RWPE2 (cell line): ENCODE results near the gene CCDC92B.

ENCODE experiments used
- ATAC-seq: fragments of 200-7000 bp; cut with Tn5 transposase; 3 replicates; pipeline ENCODE4 v1.9.1; 2021; ENCODE audit warnings: low read depth
- DNase-seq: peaks from one replicate; pipeline ENCODE4 v3.0.0-alpha.2; 2020; ENCODE audit warnings: low spot score
- H3K27ac ChIP-seq: fragments of 450-650 bp; 2 replicates; pipeline ENCODE4 v1.5.1; 2017; ENCODE audit warnings: mild to moderate bottlenecking; ENCODE audit not compliant: poor library complexity, severe bottlenecking
- H3K27me3 ChIP-seq: fragments of 250-450 bp; sonication (Bioruptor Pico); 2 replicates; pipeline ENCODE4 v1.5.1; 2021; ENCODE audit warnings: mild to moderate bottlenecking, moderate library complexity; ENCODE audit not compliant: insufficient read depth, poor library complexity, severe bottlenecking
- H3K36me3 ChIP-seq: fragments of 250-450 bp; sonication (Bioruptor Pico); 2 replicates; pipeline ENCODE4 v1.5.1; 2020; ENCODE audit warnings: low read depth, mild to moderate bottlenecking, moderate library complexity
- H3K4me1 ChIP-seq: fragments of 250-450 bp; sonication (Bioruptor Pico); 2 replicates; pipeline ENCODE4 v1.5.1; 2021; ENCODE audit warnings: mild to moderate bottlenecking, moderate library complexity; ENCODE audit not compliant: insufficient read depth, poor library complexity, severe bottlenecking
- H3K4me3 ChIP-seq: fragments of 250-450 bp; sonication (Bioruptor Pico); 2 replicates; pipeline ENCODE4 v1.5.1; 2021; ENCODE audit warnings: mild to moderate bottlenecking, moderate library complexity; ENCODE audit not compliant: severe bottlenecking
- H3K9me3 ChIP-seq: fragments of 250-450 bp; sonication (Bioruptor Pico); 2 replicates; pipeline ENCODE4 v1.5.1; 2021; ENCODE audit warnings: mild to moderate bottlenecking, moderate library complexity; ENCODE audit not compliant: severe bottlenecking
- CTCF ChIP-seq: fragments of 450-650 bp; IDR thresholded peaks from one replicate; pipeline ENCODE4 v1.5.1; 2017; ENCODE audit warnings: mild to moderate bottlenecking, moderate library complexity; ENCODE audit not compliant: poor library complexity, severe bottlenecking

CCDC92B gene

GRCh38 chr17:2690165-2691068 lies 59.0 kb downstream of the CCDC92B start:
- no peaks in the 10 kb centered on the region for H3K9me3 ChIP-seq
- H3K4me1 ChIP-seq: no peaks in the 10 kb centered on the region
- peaks cover 43% of the 10 kb centered on the region for H3K36me3 ChIP-seq
- ATAC-seq (no peak), DNase-seq (no peak)
- H3K4me3 ChIP-seq: no peak overlapping the region
- no peak for TF ChIP-seq CTCF
- H3K27ac ChIP-seq: no peak overlapping the region
- H3K27me3 ChIP-seq: no peaks in the 10 kb centered on the region

GRCh38 chr17:2689411-2690164 lies 59.9 kb downstream of the CCDC92B start:
- Histone ChIP-seq H3K36me3 (peaks cover 36% of the 10 kb centered on the region), H3K9me3 (no peaks in the 10 kb centered on the region), H3K27ac (no peak overlapping the region), H3K27me3 (no peaks in the 10 kb centered on the region), H3K4me3 (no peak overlapping the region), H3K4me1 (no peaks in the 10 kb centered on the region)
- no peak for ATAC-seq
- TF ChIP-seq CTCF: no peak
- DNase-seq: no peak

DNA sequence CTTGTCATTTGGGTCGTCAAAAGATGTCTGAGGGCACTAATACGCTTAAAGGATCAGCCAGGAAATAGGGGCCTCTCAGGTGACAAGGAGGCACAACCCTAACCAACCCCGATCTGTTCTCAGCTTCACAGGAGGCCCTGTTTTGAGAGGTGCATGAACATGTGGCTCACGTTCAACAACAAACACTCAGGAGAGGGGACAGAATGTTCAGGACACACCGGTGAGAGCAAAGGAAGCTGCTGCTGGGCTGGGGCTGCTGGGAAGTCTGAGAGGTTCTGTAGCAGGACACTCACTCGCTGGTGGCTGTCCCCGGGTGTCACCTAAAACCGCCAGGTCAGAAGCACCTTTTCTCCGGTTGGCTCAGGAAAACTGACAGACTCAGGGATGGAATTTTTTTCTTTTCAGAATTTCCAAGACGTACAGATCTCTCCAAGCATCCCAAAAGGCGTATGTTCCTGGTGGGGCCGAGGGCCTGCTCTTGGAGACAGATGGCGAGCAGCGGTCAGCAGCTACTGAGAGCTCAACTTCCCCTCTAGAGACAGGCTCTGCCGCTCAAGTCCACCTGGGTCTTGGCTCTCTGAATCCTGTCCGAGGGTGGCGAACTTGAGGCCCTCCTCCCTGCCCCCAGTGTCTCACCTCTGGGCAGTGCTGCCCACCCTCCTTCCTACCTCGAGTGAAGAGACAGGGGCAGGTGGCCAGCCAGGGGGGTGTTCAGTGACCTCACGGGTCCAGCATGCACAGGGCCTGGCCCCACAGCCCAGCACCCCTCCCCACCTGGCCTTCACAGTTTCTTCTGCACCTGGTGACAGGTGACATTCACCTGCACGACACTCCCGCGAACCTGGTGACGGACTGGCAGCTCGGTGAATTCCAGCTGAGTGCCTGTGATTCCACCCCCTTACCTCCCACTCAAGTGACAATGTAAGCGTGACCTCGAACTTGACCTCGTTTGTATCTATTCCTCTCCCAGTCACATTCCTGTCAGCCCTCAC lies 60.8 kb downstream of the CCDC92B start:
- H3K27ac ChIP-seq: no peak overlapping the region
- no peaks in the 10 kb centered on the region for H3K27me3 ChIP-seq
- DNase-seq (no peak), ATAC-seq (no peak)
- H3K9me3 ChIP-seq: no peaks in the 10 kb centered on the region
- no peak for TF ChIP-seq CTCF
- H3K4me1 ChIP-seq: no peaks in the 10 kb centered on the region
- no peak overlapping the region for H3K4me3 ChIP-seq
- H3K36me3 ChIP-seq: peaks cover 38% of the 10 kb centered on the region

DNA sequence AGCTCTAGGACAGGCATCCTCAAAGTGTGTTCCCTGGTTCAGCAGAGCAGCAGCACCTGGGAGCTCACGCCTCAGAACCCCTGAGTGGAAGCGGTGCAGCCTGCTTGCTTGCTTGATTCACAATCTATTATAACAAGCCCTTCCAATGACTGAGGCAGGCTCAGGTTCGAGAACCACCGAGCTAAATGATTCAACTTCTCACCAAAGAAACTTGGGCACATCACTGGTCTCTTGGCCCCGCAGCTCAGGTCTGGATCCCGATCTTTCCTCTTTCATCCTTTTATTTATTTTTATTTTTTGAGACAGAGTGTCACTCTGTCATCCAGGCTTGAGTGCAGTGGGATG lies 62.4 kb downstream of the CCDC92B start:
- Histone ChIP-seq H3K4me3 (no peak overlapping the region), H3K27ac (no peak overlapping the region), H3K36me3 (peaks cover 42% of the 10 kb centered on the region), H3K27me3 (no peaks in the 10 kb centered on the region), H3K9me3 (no peaks in the 10 kb centered on the region), H3K4me1 (no peaks in the 10 kb centered on the region)
- no peak for ATAC-seq
- DNase-seq: no peak
- TF ChIP-seq CTCF: no peak
